Measurements from ENCODE around the gene TRIM43B. TPM values are rescaled to one million over a fixed set of nuclear protein-coding genes. Genes with fewer than 3 reads are reported as not detected.
A peak's percentile ranks its signal among the peaks of the same experiment; 100 is the strongest.
"Not testable (repeated sequence)": the region's sequence is repeated elsewhere in the genome, so short reads cannot be mapped to it uniquely, and the experiment has no call there.

Gene TRIM43B
- polyA plus RNA-seq (2013, experiment 1 of 2) = 0.03 TPM
- not detected for polyA plus RNA-seq (2013, experiment 2 of 2)

GRCh38 chr2:95484654-95485053, at the start of gene TRIM43B:
TSS of gene TRIM43B (minus strand) at chr2:95484754. CDS start at chr2:95482714, 2,040 bp downstream.
- not testable (repeated sequence) for H2BK5ac ChIP-seq (ENCODE audit: low read depth, low read length, poor library complexity, severe bottlenecking); DNase-seq; H2BK15ac ChIP-seq (ENCODE audit: low read depth, poor library complexity, severe bottlenecking); H3K79me1 ChIP-seq (replicated peaks; ENCODE audit: low read length, poor library complexity, severe bottlenecking); H3K4me1 ChIP-seq (ENCODE audit: control insufficient read depth, insufficient read depth, low read depth, low read length); H2AFZ ChIP-seq (ENCODE audit: low read depth, low read length); H3K18ac ChIP-seq (ENCODE audit: low read depth in 1 of 2, low read length in 2 of 2); H3K9ac ChIP-seq (ENCODE audit: low read length); H3K14ac ChIP-seq (ENCODE audit: low read length in 2 of 2); H2BK120ac ChIP-seq (ENCODE audit: low read depth, low read length); H4K8ac ChIP-seq (ENCODE audit: low read length); H3K27me3 ChIP-seq (ENCODE audit: control insufficient read depth in 1 of 2, insufficient read depth in 1 of 2, low read length in 2 of 2); H3K36me3 ChIP-seq (ENCODE audit: control insufficient read depth in 1 of 2, insufficient read depth in 2 of 2, low read depth in 1 of 2, low read length in 2 of 2); H2BK12ac ChIP-seq (ENCODE audit: low read length in 2 of 2); H3K23ac ChIP-seq (ENCODE audit: low read length in 2 of 2); H3K4ac ChIP-seq (ENCODE audit: low read depth in 1 of 2, low read length in 2 of 2); H3K4me3 ChIP-seq (ENCODE audit: insufficient read depth in 1 of 2, low read depth in 1 of 2, low read length in 2 of 2); H4K91ac ChIP-seq (ENCODE audit: low read length); H3K9me3 ChIP-seq (ENCODE audit: control insufficient read depth, low read length); H3K4me2 ChIP-seq (ENCODE audit: low read length, poor library complexity, severe bottlenecking); H2AK5ac ChIP-seq (ENCODE audit: low read length, severe bottlenecking); H3K27ac ChIP-seq (ENCODE audit: low read length, poor library complexity, severe bottlenecking)
- WGBS = no CpG with 5 or more reads among the region's 4 CpGs

GRCh38 chr2:95531254-95531771, 46.8 kb upstream of the TRIM43B start:
- WGBS = 33% methylated on average over 2 of the region's 4 CpGs

GRCh38 chr2:95530734-95531133, 46.2 kb upstream of the TRIM43B start:
- Histone ChIP-seq H2AFZ (ENCODE audit: low read depth, low read length) (no peak overlapping the region), H3K9me3 (ENCODE audit: control insufficient read depth, low read length) (peaks cover 6% of the 10 kb centered on the region), H3K4ac (ENCODE audit: low read depth in 1 of 2, low read length in 2 of 2) (no peak overlapping the region), H4K91ac (ENCODE audit: low read length) (no peak overlapping the region), H3K14ac (ENCODE audit: low read length in 2 of 2) (no peak overlapping the region), H3K23ac (ENCODE audit: low read length in 2 of 2) (no peak overlapping the region), H2BK120ac (ENCODE audit: low read depth, low read length) (no peak overlapping the region), H4K8ac (ENCODE audit: low read length) (no peak overlapping the region), H3K27ac (ENCODE audit: low read length, poor library complexity, severe bottlenecking) (peak overlapping the region; percentile 39), H2AK5ac (ENCODE audit: low read length, severe bottlenecking) (no peak overlapping the region), H3K9ac (ENCODE audit: low read length) (no peak overlapping the region), H3K4me2 (ENCODE audit: low read length, poor library complexity, severe bottlenecking) (no peak overlapping the region), H3K36me3 (ENCODE audit: control insufficient read depth in 1 of 2, insufficient read depth in 2 of 2, low read depth in 1 of 2, low read length in 2 of 2) (peaks cover 3 to 37% of the 10 kb centered on the region in 2 experiments), H3K18ac (ENCODE audit: low read depth in 1 of 2, low read length in 2 of 2) (no peak overlapping the region), H2BK12ac (ENCODE audit: low read length in 2 of 2) (no peak overlapping the region), H3K27me3 (ENCODE audit: control insufficient read depth in 1 of 2, insufficient read depth in 1 of 2, low read length in 2 of 2) (no peaks in the 10 kb centered on the region), H3K4me3 (ENCODE audit: insufficient read depth in 1 of 2, low read depth in 1 of 2, low read length in 2 of 2) (no peak overlapping the region), H3K4me1 (ENCODE audit: control insufficient read depth, insufficient read depth, low read depth, low read length) (peaks cover 18% of the 10 kb centered on the region), H2BK15ac (ENCODE audit: low read depth, poor library complexity, severe bottlenecking) (no peak overlapping the region), H3K79me1 (replicated peaks; ENCODE audit: low read length, poor library complexity, severe bottlenecking) (no peaks in the 10 kb centered on the region), H2BK5ac (ENCODE audit: low read depth, low read length, poor library complexity, severe bottlenecking) (no peak overlapping the region)
- no peak for DNase-seq
- 55% methylated on average over 9 of the region's 9 CpGs for WGBS

More at GRCh38 chr2:95531254-95531771, 46.8 kb upstream of the TRIM43B start:
- Histone ChIP-seq H3K4me1 (ENCODE audit: control insufficient read depth, insufficient read depth, low read depth, low read length) (peaks cover 18% of the 10 kb centered on the region), H3K9ac (ENCODE audit: low read length) (no peak overlapping the region), H4K91ac (ENCODE audit: low read length) (no peak overlapping the region), H3K36me3 (ENCODE audit: control insufficient read depth in 1 of 2, insufficient read depth in 2 of 2, low read depth in 1 of 2, low read length in 2 of 2) (peaks cover 3 to 37% of the 10 kb centered on the region in 2 experiments), H2BK5ac (ENCODE audit: low read depth, low read length, poor library complexity, severe bottlenecking) (no peak overlapping the region), H3K4me2 (ENCODE audit: low read length, poor library complexity, severe bottlenecking) (no peak overlapping the region), H2AK5ac (ENCODE audit: low read length, severe bottlenecking) (peak overlapping the region; percentile 70), H3K23ac (ENCODE audit: low read length in 2 of 2) (no peak overlapping the region), H3K79me1 (replicated peaks; ENCODE audit: low read length, poor library complexity, severe bottlenecking) (no peaks in the 10 kb centered on the region), H3K9me3 (ENCODE audit: control insufficient read depth, low read length) (peaks cover 6% of the 10 kb centered on the region), H2AFZ (ENCODE audit: low read depth, low read length) (no peak overlapping the region), H3K4me3 (ENCODE audit: insufficient read depth in 1 of 2, low read depth in 1 of 2, low read length in 2 of 2) (no peak overlapping the region), H3K4ac (ENCODE audit: low read depth in 1 of 2, low read length in 2 of 2) (no peak overlapping the region), H2BK15ac (ENCODE audit: low read depth, poor library complexity, severe bottlenecking) (no peak overlapping the region), H2BK12ac (ENCODE audit: low read length in 2 of 2) (no peak overlapping the region), H3K14ac (ENCODE audit: low read length in 2 of 2) (no peak overlapping the region), H3K27me3 (ENCODE audit: control insufficient read depth in 1 of 2, insufficient read depth in 1 of 2, low read length in 2 of 2) (peaks cover 0 to 2% of the 10 kb centered on the region in 2 experiments), H3K27ac (ENCODE audit: low read length, poor library complexity, severe bottlenecking) (peak overlapping the region; percentile 52), H2BK120ac (ENCODE audit: low read depth, low read length) (no peak overlapping the region), H4K8ac (ENCODE audit: low read length) (no peak overlapping the region), H3K18ac (ENCODE audit: low read depth in 1 of 2, low read length in 2 of 2) (no peak overlapping the region)
- no peak for DNase-seq

- H4K8ac ChIP-seq (ENCODE audit: low read length) = no peak overlapping the region
- no peak overlapping the region for H3K18ac ChIP-seq (ENCODE audit: low read depth in 1 of 2, low read length in 2 of 2)
- no peak overlapping the region for H2BK12ac ChIP-seq (ENCODE audit: low read length in 2 of 2)
- no peak overlapping the region for H4K91ac ChIP-seq (ENCODE audit: low read length)
- peaks cover 14% of the 10 kb centered on the region for H3K4me1 ChIP-seq (ENCODE audit: control insufficient read depth, insufficient read depth, low read depth, low read length)
- H3K36me3 ChIP-seq (ENCODE audit: control insufficient read depth in 1 of 2, insufficient read depth in 2 of 2, low read depth in 1 of 2, low read length in 2 of 2) = peaks cover 3 to 34% of the 10 kb centered on the region in 2 experiments
- H2BK120ac ChIP-seq (ENCODE audit: low read depth, low read length) = no peak overlapping the region
- H3K27ac ChIP-seq (ENCODE audit: low read length, poor library complexity, severe bottlenecking) = no peak overlapping the region
- H3K4me3 ChIP-seq (ENCODE audit: insufficient read depth in 1 of 2, low read depth in 1 of 2, low read length in 2 of 2) = peak overlapping the region in 1 of 2 experiments; percentile 88
- no peak overlapping the region for H3K14ac ChIP-seq (ENCODE audit: low read length in 2 of 2)
- peaks cover 6% of the 10 kb centered on the region for H3K9me3 ChIP-seq (ENCODE audit: control insufficient read depth, low read length)
- DNase-seq = no peak
- H2BK5ac ChIP-seq (ENCODE audit: low read depth, low read length, poor library complexity, severe bottlenecking) = no peak overlapping the region
- no peak overlapping the region for H2AK5ac ChIP-seq (ENCODE audit: low read length, severe bottlenecking)
- H3K4ac ChIP-seq (ENCODE audit: low read depth in 1 of 2, low read length in 2 of 2) = no peak overlapping the region
- H2AFZ ChIP-seq (ENCODE audit: low read depth, low read length) = no peak overlapping the region
- 94% methylated on average over 84 of the region's 84 CpGs for WGBS
- H3K4me2 ChIP-seq (ENCODE audit: low read length, poor library complexity, severe bottlenecking) = no peak overlapping the region
- peak overlapping the region; percentile 89 for H3K9ac ChIP-seq (ENCODE audit: low read length)
- no peaks in the 10 kb centered on the region for H3K79me1 ChIP-seq (replicated peaks; ENCODE audit: low read length, poor library complexity, severe bottlenecking)
- no peak overlapping the region for H3K23ac ChIP-seq (ENCODE audit: low read length in 2 of 2)
- H3K27me3 ChIP-seq (ENCODE audit: control insufficient read depth in 1 of 2, insufficient read depth in 1 of 2, low read length in 2 of 2) = no peaks in the 10 kb centered on the region
- H2BK15ac ChIP-seq (ENCODE audit: low read depth, poor library complexity, severe bottlenecking) = no peak overlapping the region
These were observed 42.1 kb upstream of the TRIM43B start for GRCh38 chr2:95526360-95527341.

Data from mesenchymal stem cell (in vitro differentiated cells and primary cell).